Measurements from ENCODE around the gene PER1. TPM values are rescaled to one million over a fixed set of nuclear protein-coding genes. Genes with fewer than 3 reads are reported as not detected.
"Not testable (repeated sequence)": the region's sequence is repeated elsewhere in the genome, so short reads cannot be mapped to it uniquely, and the experiment has no call there.

The PER1 gene
- total RNA-seq, 1 donor = 141 TPM

- DNase-seq (ENCODE audit: low read depth in 2 of 3, low spot score in 2 of 3) = peak; percentile 79 to 96 (median 87)
Observed at GRCh38 chr17:8173056-8173870, 21.1 kb upstream of the PER1 start.

DNA sequence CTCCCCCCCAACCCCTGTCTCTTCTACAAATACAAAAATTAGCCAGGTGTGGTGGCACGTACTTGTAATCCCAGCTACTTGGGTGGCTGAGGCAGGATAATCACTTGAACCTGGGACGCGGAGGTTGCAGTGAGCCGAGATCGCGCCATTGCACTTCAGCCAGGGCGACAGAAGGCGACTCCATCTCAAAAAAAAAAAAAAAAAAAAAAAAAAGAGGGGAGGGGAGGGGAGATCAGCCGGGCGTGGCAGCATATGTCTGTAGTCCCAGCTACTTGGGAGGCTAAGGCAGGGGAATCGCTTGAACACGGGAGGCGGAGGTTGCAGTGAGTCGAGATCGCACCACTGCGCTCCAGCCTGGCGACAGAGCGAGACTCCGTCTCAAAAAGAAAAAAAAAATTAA is 18.0 kb upstream of the PER1 start:
- DNase-seq (ENCODE audit: low read depth in 2 of 3, low spot score in 2 of 3) = not testable (repeated sequence)

GRCh38 chr17:8167526-8167925 is 15.3 kb upstream of the PER1 start:
- no peak for DNase-seq (ENCODE audit: low read depth in 2 of 3, low spot score in 2 of 3)

DNA sequence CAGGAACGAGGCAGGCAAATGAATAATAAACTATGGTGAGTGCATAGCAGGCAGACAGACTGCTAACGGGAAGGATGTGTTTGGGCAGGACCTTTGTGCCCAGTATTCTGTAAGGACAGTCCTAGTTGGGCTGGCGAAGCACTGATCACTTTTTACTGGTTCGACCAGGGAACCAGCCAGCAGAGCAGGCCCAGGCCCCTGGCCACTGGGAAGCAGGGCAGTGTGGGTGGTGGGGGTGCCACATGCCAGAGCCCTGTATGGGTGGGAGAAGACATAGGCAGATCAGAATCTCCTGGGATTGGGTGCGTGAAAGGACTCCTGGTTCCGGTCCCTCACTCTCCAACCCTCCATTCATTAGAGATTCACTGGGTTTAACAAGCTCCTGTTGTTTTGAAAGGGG is 14.5 kb upstream of the PER1 start:
- DNase-seq (ENCODE audit: low read depth in 2 of 3, low spot score in 2 of 3) = no peak

DNA sequence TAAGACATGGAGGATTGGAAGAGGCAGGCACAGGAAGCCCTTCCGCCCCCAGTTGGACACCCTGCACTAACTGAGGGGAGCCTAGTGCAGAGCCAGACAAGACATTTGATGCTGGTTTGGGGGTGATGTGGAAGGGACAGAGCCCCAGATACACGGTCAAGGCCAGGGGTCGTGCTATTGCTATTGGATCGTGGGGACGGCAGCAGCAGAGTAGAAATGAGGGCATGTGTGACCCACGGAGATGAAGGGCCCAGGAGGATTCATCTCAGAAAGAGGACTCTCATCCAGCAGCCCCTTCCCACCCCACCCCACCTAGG is 12.6 kb upstream of the PER1 start:
- DNase-seq (ENCODE audit: low read depth in 2 of 3, low spot score in 2 of 3) = no peak

DNA sequence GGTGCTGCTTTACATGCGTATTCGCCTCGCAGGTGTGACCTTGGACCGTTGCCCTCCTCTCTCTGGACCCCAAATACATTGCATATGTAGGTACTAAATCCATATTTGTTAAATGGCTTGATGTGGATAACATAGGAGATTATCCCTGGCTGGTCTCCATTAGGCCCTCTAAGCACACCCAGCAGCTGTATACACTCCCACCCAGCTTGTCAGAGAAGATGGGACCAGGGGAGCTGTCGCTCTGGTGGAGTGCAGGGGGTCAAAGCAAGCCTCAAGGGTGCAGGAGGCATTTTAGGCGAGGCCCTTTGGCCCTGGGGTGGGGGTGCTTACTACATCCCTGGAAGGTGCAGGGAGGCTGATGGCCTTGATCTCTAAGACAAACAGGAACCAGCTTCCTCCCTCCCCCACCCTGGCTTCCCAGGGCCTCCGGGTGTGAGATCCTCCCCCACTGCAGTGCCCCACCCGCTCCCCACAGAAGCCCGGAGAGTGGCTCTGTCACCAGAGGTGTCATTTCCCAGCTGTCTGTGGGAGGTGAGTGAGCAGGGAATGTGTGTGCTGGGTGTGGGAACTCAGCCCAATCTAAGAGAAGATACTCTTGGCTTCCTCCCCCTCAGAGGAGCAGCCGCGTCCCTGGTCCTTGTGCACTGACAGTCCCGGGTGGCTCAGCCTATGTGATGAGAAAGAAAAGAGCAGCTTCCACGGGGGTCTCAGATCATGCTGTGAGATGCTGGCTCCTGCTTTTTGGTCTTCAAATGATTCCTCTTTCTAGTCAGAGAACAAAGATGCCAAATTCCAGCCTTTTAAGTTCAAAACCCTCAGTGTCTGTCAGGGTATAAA is 12.0 kb upstream of the PER1 start:
- DNase-seq (ENCODE audit: low read depth in 2 of 3, low spot score in 2 of 3) = peak in 2 of 3 donors; percentile 50 to 56

- no peak for DNase-seq (ENCODE audit: low read depth in 2 of 3, low spot score in 2 of 3)
Observed at GRCh38 chr17:8162997-8163977, 11.1 kb upstream of the PER1 start.

DNA sequence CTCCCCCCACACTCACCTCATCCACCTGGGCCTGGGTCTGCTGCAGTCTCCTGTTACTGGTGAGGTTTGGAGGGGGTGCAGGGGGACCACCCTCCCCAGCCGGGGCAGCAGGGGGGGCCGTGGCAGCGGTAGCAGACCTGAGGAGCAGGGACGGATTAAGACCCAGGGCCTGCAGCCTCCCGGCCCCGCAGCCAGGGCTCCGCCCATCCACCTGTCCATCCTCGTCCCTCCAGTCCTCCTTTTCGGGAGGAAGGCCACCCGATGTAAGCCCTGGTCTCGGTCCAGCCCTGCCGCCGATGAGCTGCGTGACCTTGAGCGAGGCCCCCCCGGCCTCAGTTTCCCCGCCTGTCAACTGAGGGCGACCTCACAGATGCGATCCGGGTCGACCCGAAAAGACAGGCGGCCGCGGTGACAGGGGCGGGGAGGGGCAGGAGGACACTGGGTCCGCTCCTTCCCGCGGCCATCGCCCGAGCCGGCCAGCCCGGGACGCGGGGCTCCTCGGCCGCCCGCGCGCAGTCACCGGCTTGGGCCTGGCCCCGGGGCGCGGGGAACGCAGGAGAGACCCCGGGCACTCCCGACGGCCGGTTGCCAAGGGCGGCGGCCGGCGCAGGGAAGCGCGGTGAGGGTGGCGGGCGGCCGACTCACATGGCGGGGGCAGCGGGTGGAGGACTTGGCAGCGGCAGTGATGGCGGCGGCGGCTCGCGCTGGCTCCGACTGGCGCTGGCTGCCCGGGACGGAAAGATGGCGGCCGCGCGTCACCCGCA is 10.2 kb upstream of the PER1 start, which contains the start of gene VAMP2:
Gene VAMP2 (minus strand): TSS at position 716 of the 764 bp plus-strand sequence. CDS start 69 bp downstream, at position 647.
- peak; percentile 68 to 80 (median 78) for DNase-seq (ENCODE audit: low read depth in 2 of 3, low spot score in 2 of 3)

DNA sequence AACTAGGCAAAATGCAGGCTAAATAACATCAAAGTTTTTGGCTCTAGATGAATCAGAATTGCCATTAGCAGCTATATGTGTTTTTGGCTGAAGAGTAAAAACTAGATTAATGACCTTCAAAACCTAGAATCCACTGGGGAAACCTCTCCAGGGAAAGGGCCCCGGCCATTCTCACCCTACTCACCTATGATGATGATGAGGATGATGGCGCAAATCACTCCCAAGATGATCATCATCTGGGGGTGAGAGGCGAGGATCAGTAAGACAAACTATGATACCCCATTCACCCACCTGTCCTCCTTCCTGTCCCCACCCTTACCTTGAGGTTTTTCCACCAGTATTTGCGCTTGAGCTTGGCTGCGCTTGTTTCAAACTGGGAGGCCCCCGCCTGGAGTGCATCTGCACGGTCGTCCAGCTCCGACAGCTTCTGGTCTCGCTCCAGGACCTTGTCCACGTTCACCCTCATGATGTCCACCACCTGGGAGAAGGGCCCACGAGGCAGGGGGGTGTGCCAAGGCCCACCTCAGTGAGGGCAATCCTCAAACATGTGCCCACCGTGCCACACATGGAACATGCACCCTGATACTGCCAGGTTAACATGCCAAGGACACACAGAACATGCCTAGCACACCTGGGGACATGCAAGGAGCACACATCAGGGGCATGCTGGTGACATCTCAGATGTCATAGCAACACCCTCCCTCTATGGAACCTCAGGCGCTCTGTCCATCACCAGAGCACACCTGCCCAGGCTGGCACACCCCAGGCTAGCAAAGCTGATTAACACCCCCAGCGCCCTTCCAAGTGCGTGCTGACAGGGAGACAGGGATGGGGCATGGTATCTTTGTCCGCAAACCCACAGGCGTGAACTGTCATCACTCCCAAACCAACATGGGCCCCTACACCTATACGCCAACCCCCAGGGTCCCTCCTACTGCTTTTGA is 9.4 kb upstream of the PER1 start:
- no peak for DNase-seq (ENCODE audit: low read depth in 2 of 3, low spot score in 2 of 3)

GRCh38 chr17:8160741-8161221 is 8.6 kb upstream of the PER1 start:
- DNase-seq (ENCODE audit: low read depth in 2 of 3, low spot score in 2 of 3) = no peak

GRCh38 chr17:8160224-8160577 is 8.0 kb upstream of the PER1 start:
- no peak for DNase-seq (ENCODE audit: low read depth in 2 of 3, low spot score in 2 of 3)

GRCh38 chr17:8159459-8160223 is 7.4 kb upstream of the PER1 start:
- no peak for DNase-seq (ENCODE audit: low read depth in 2 of 3, low spot score in 2 of 3)

DNA sequence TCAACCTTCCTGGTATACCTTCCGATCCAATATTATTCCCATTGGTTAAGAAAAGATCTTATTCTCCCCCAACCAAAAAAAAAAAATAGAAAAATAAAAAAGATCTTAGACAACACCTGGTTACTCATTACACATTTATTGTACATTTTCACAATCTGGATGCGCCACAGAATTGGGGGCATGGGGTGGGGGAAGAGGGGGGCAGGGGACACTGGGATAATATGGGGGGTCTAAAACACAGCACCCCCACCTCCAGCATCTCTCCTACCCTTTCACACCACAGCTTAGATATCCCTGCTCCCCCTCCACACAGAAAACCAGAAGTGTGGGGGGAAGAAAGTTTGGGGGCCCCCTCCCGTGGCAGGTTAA is 6.8 kb upstream of the PER1 start:
- no peak for DNase-seq (ENCODE audit: low read depth in 2 of 3, low spot score in 2 of 3)

GRCh38 chr17:8158267-8159031 is 6.2 kb upstream of the PER1 start:
- peak; percentile 74 to 90 (median 83) for DNase-seq (ENCODE audit: low read depth in 2 of 3, low spot score in 2 of 3)

GRCh38 chr17:8156246-8156992 is 4.2 kb upstream of the PER1 start:
- DNase-seq (ENCODE audit: low read depth in 2 of 3, low spot score in 2 of 3) = peak; percentile 96 to 100 (median 100)

- DNase-seq (ENCODE audit: low read depth in 2 of 3, low spot score in 2 of 3) = no peak
Observed at GRCh38 chr17:8155996-8156245, 3.7 kb upstream of the PER1 start.

Data from hematopoietic multipotent progenitor cell (in vitro differentiated cells).